ENCODE data around the gene KHNYN.

GRCh38 chr14:24465805-24466204 is 36.1 kb downstream of the KHNYN start:
- no peak for TF ChIP-seq YY1 (IDR thresholded peaks at IDR 0.05; ENCODE audit: insufficient read depth, insufficient read length)
- no peak for TF ChIP-seq ZNF274 (IDR thresholded peaks at IDR 0.05; ENCODE audit: low read depth, low read length)
